Suppressor macrophage (primary cell): ENCODE measurements around the gene PHIP.
"Not testable (repeated sequence)": the region's sequence is repeated elsewhere in the genome, so short reads cannot be mapped to it uniquely, and the experiment has no call there.

Experiments
- DNase-seq, 4 experiments: peaks; one replicate each; pipeline ENCODE4 v3.0.0-alpha.2; 2020 to 2022

The PHIP gene

GRCh38 chr6:78921168-78921567, 156.9 kb downstream of the PHIP start:
- not testable (repeated sequence) for DNase-seq

GRCh38 chr6:78917788-78918187, 160.3 kb downstream of the PHIP start:
- no peak for DNase-seq

DNA sequence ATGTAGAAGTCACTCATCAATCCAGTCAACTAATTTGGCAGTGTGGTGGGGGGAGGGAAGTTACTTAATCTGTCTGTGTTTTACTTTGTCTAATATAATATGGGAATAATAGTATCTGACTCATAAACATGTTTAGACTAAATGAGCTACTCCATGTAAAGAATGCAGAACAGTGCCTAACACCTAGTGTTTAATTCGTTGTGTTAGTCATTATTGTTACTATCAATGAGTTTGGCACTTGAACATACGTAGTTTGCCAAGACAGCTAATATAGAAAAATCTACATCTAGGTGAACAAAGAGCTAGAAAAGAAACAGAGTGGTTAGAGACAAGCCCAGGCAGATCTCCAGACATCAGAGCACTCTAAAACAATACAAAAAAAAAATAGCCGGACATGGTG, 161.6 kb downstream of the PHIP start:
- DNase-seq = no peak

- no peak for DNase-seq
These were observed 166.7 kb downstream of the PHIP start for GRCh38 chr6:78911218-78911940.

- peak in 3 of 4 experiments; percentile 21 to 40 (median 34) for DNase-seq
These were observed 167.4 kb downstream of the PHIP start for GRCh38 chr6:78910591-78911171.

GRCh38 chr6:78910010-78910409, 168.0 kb downstream of the PHIP start:
- no peak for DNase-seq

- peak; percentile 61 to 86 (median 78) for DNase-seq
These were observed 168.7 kb downstream of the PHIP start for GRCh38 chr6:78909391-78909790.

- DNase-seq = no peak
These were observed 169.4 kb downstream of the PHIP start for GRCh38 chr6:78908621-78909020.

DNA sequence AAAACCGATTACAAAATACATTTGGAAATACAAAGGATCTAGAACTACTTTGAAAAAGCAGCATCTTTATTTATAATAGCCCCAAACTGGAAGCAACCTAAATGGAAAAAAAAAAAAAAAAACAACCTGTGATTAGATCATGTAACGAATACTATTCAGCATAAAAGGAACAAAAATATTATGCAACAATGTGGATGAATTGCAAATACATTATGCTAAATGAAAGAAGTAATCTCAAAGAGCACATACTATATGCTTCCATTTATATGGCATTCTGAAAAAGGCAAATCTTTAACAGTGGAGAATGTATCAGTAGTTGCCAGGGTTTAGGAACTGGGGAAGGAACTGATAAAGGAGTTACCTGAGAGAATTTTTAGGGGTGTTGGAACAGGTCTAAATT, 181.8 kb downstream of the PHIP start:
- peak in 2 of 4 experiments; percentile 11 to 22 for DNase-seq

- DNase-seq = not testable (repeated sequence)
These were observed 188.2 kb downstream of the PHIP start for GRCh38 chr6:78889901-78890300.
